ENCODE results near the gene C1orf185. TPM values are rescaled to one million over a fixed set of nuclear protein-coding genes. Genes with fewer than 3 reads are reported as not detected.
"Not testable (repeated sequence)": the region's sequence is repeated elsewhere in the genome, so short reads cannot be mapped to it uniquely, and the experiment has no call there.

The C1orf185 gene
- total RNA-seq, 4 donors from 2014 or later, result not detected

- DNase-seq, result no peak
- H3K4me1 ChIP-seq, result no peaks in the 10 kb centered on the region
- TF ChIP-seq CTCF (IDR thresholded peaks at IDR 0.05), result no peak
- TF ChIP-seq POLR2A (IDR thresholded peaks at IDR 0.05), result no peak
These were observed 68.3 kb downstream of the C1orf185 start for GRCh38 chr1:51170342-51170741.

GRCh38 chr1:51172811-51173210 lies 70.8 kb downstream of the C1orf185 start:
- H3K4me1 ChIP-seq, result no peaks in the 10 kb centered on the region
- H3K36me3 ChIP-seq, result no peaks in the 10 kb centered on the region
- H3K27me3 ChIP-seq, result no peaks in the 10 kb centered on the region
- DNase-seq, result no peak
- intact Hi-C loops (cut with DNase I; ENCODE audit: low total_unique reads), result no loop called here
- no peak for TF ChIP-seq CTCF (IDR thresholded peaks at IDR 0.05)
- TF ChIP-seq POLR2A (IDR thresholded peaks at IDR 0.05), result no peak
- no peaks in the 10 kb centered on the region for H3K9me3 ChIP-seq
- no peak overlapping the region for H3K4me3 ChIP-seq
- H3K27ac ChIP-seq, result no peak overlapping the region

More at GRCh38 chr1:51170342-51170741, 68.3 kb downstream of the C1orf185 start:
- no peaks in the 10 kb centered on the region for H3K27me3 ChIP-seq
- no peaks in the 10 kb centered on the region for H3K36me3 ChIP-seq
- H3K9me3 ChIP-seq, result no peaks in the 10 kb centered on the region
- H3K27ac ChIP-seq, result no peak overlapping the region
- no peak overlapping the region for H3K4me3 ChIP-seq
- intact Hi-C loops (cut with DNase I; ENCODE audit: low total_unique reads), result no loop called here

- Histone ChIP-seq H3K27ac (no peak overlapping the region), H3K27me3 (no peaks in the 10 kb centered on the region), H3K9me3 (no peaks in the 10 kb centered on the region), H3K36me3 (no peaks in the 10 kb centered on the region), H3K4me1 (no peaks in the 10 kb centered on the region), H3K4me3 (no peak overlapping the region)
- no peak for DNase-seq
- TF ChIP-seq POLR2A (IDR thresholded peaks at IDR 0.05), result no peak
- intact Hi-C loops (cut with DNase I; ENCODE audit: low total_unique reads), result no loop called here
These were observed 73.2 kb downstream of the C1orf185 start for GRCh38 chr1:51175278-51175677.

GRCh38 chr1:51177988-51178387 lies 76.0 kb downstream of the C1orf185 start:
- H3K27ac ChIP-seq; H3K4me3 ChIP-seq; H3K9me3 ChIP-seq; H3K4me1 ChIP-seq; intact Hi-C loops (cut with DNase I; ENCODE audit: low total_unique reads); DNase-seq; H3K27me3 ChIP-seq; H3K36me3 ChIP-seq: not testable (repeated sequence)

GRCh38 chr1:51188230-51188629 lies 86.2 kb downstream of the C1orf185 start:
- Histone ChIP-seq H3K27ac (no peak overlapping the region), H3K9me3 (no peaks in the 10 kb centered on the region), H3K4me3 (no peak overlapping the region), H3K36me3 (no peaks in the 10 kb centered on the region), H3K4me1 (no peaks in the 10 kb centered on the region), H3K27me3 (no peaks in the 10 kb centered on the region)
- DNase-seq, result no peak
- TF ChIP-seq CTCF (IDR thresholded peaks at IDR 0.05) (no peak), POLR2A (IDR thresholded peaks at IDR 0.05) (no peak)
- intact Hi-C loops (cut with DNase I; ENCODE audit: low total_unique reads), result loop anchor here (10.0 kb wide), 1 partner anchor 413 kb away; no protein-coding TSS in a partner anchor

GRCh38 chr1:51189421-51190073 lies 87.5 kb downstream of the C1orf185 start:
- TF ChIP-seq POLR2A (IDR thresholded peaks at IDR 0.05) (no peak), CTCF (IDR thresholded peaks at IDR 0.05) (peak; percentile 76 to 84 (median 78))
- intact Hi-C loops (cut with DNase I; ENCODE audit: low total_unique reads), result loop anchor here (10.0 kb wide), 2 partner anchors 85 to 415 kb away; no protein-coding TSS in a partner anchor
- Histone ChIP-seq H3K4me1 (no peaks in the 10 kb centered on the region), H3K9me3 (no peaks in the 10 kb centered on the region), H3K27me3 (no peaks in the 10 kb centered on the region), H3K36me3 (no peaks in the 10 kb centered on the region), H3K4me3 (no peak overlapping the region), H3K27ac (no peak overlapping the region)
- DNase-seq, result peak; percentile 20 to 22

All from uterus (tissue), 4 donors.